ENCODE results near the gene SDHAF4.

The SDHAF4 gene

DNA sequence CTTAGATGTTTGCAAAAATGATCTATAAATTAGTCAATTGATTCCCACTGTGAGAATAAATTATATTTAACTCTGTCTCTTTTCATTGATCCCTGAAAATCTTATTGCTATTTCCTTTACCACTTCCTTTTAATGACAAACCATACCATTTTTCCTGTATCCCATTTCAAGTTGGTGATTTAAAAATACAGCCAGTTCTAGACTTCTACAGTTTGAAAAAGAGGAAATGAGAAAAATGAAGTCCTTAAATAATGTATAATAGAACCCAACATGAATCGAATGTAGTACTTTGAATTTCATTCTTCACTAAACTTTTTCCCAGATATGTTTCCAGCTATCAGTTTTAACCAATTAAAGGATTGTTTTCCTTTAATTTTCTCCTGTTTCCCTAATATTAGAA lies 29.5 kb upstream of the SDHAF4 start:
- TF ChIP-seq, protein P1, sequence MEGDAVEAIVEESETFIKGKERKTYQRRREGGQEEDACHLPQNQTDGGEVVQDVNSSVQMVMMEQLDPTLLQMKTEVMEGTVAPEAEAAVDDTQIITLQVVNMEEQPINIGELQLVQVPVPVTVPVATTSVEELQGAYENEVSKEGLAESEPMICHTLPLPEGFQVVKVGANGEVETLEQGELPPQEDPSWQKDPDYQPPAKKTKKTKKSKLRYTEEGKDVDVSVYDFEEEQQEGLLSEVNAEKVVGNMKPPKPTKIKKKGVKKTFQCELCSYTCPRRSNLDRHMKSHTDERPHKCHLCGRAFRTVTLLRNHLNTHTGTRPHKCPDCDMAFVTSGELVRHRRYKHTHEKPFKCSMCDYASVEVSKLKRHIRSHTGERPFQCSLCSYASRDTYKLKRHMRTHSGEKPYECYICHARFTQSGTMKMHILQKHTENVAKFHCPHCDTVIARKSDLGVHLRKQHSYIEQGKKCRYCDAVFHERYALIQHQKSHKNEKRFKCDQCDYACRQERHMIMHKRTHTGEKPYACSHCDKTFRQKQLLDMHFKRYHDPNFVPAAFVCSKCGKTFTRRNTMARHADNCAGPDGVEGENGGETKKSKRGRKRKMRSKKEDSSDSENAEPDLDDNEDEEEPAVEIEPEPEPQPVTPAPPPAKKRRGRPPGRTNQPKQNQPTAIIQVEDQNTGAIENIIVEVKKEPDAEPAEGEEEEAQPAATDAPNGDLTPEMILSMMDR (IDR thresholded peaks at IDR 0.05) = no peak

DNA sequence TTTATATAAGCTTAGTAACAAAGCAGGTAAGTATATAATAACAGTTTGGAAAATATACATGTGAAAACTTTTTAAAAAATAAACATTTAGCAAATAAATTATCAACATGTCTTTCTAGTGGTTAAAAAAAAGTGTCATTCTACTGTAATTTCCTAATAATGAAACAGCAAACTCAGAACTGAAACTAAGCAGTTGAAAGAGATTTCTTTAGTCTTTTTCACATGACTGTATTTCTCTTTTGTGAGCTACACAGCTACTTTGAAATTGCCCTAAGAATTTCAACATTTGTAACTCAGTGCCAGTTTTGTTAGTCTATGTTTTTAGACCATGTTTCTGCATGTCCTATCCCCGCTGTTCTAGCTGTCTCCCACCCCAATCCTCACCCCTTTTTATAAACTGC lies 28.4 kb upstream of the SDHAF4 start:
- TF ChIP-seq, protein P1 (IDR thresholded peaks at IDR 0.05) = no peak

DNA sequence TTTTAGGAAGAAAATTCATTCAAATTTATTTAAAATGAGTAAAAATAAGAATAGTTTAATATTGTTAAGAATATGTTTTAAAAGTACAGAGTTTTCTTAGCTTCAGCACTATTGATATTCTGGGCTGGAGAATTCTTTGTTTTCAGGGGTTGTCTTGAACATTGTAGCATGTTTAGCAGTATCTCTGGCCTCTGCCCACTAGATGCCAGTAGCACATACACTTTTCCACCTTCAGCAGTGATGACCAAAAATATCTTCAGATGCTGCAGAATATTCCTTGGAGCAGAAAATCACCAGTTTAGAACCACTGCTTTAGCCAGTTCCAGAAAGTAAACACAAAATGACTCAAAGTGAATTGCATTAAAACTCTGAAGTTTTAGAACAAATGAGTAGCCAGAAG lies 19.4 kb upstream of the SDHAF4 start:
- TF ChIP-seq, protein P1 (IDR thresholded peaks at IDR 0.05) = peak; percentile 55

DNA sequence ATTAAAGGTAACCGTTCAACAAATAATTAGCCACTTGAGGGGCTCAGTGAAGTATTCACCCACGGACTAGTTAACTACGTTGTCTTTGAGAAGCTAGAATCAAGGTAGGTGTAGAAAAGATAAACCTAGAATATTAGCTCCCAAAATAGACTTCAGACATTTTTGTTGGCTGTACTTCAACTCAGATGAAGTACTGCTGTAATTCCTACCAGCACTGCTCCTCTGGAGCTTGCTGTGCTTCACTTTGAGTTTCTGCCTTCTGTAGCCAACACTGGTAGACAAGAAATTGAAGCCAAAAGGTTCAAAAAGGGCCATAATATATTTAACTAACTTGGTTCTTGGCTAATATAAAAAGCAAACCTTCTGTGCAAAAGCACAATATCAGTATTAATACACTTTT lies 18.8 kb upstream of the SDHAF4 start:
- TF ChIP-seq, protein P1 (IDR thresholded peaks at IDR 0.05) = no peak

DNA sequence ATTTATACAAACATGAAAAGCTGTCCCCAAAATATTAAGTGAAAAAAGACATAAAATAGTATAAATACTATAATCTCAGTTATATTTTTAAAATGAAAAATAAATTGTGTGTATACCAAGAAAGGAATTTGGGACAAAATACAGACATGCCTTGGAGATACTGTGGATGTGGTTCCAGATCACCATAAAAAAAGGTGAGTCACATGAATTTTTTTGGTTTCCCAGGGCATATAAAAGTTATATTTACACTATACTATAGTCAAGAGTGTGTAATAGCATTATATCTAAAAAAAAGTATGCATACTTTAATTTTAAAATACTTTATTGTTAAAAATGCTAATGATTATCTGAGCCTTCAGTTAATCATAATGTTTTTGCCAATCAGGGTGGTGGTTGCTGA lies 17.4 kb upstream of the SDHAF4 start:
- TF ChIP-seq, protein P1 (IDR thresholded peaks at IDR 0.05) = no peak

DNA sequence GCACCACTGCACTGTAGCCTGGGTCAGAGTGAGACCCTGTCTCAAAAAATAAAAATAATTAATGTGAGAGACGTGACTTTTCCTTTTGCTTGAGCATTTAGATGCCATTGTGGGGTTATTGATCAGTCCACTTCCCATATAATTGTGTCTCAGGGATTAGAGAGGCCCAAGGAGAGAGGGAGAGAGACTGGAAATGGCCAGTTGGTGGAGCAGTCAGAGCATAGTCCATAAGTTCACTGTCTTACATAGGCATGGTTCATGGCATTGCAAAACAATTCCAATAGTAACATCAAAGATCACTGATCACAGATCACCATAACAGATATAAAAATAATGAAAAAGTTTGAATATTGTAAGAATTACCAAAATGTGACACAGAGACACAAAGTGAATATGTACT lies 15.2 kb upstream of the SDHAF4 start:
- TF ChIP-seq, protein P1 (IDR thresholded peaks at IDR 0.05) = peak; percentile 34; the same call in 1 of the 2 replicates

DNA sequence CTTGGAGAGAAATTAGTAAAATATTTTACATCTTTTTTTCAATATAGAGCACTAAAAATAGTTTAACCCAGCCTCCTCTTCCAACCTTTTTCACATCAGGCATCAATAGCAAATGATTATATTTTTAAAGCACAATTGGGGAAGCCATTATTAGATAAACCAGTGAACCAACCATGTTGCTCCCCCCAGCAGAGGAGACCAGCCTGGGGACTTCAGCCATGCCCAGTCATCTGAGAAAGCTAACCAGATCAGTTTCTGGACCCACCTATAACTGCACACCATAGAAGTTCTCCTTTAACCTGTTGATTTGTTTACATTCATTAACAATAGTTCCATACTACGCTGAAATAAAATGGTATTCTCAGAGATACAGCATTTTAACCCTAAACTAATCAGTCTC lies 13.8 kb upstream of the SDHAF4 start:
- TF ChIP-seq, protein P1 (IDR thresholded peaks at IDR 0.05) = no peak

DNA sequence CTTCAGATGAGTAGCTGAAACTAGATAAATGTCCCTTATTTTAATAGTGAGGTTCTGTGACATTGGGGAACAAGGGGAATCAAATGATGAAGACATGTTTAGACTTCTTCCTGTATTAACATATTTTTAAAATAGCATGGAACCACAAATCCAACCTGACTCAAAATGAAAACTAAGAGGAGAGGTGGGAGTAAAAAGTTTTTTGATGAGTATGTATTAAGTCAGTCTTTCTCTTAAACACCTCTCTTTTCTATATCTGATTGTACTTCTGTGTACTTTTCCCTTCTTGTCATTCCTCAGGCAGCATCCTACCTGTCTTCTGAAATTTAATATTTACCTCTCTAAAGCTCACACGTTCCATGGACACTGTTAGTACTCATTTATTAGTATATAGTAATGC lies 8.7 kb upstream of the SDHAF4 start:
- TF ChIP-seq, protein P1 (IDR thresholded peaks at IDR 0.05) = no peak

Data from LNCAP (cell line).